ENCODE results near the gene ISM1.

The ISM1 gene

GRCh38 chr20:13307562-13308163 is 86.6 kb downstream of the ISM1 start:
- FAIRE-seq (no peak), DNase-seq (ENCODE audit: low spot score) (no peak)

- DNase-seq (ENCODE audit: low spot score) (no peak), FAIRE-seq (no peak)
These were observed 91.2 kb downstream of the ISM1 start for GRCh38 chr20:13312300-13312699.

GRCh38 chr20:13313201-13313600 is 92.1 kb downstream of the ISM1 start:
- FAIRE-seq (no peak), DNase-seq (ENCODE audit: low spot score) (no peak)

- FAIRE-seq (no peak), DNase-seq (ENCODE audit: low spot score) (no peak)
These were observed 96.4 kb downstream of the ISM1 start for GRCh38 chr20:13317439-13317838.

GRCh38 chr20:13318871-13319521 is 97.9 kb downstream of the ISM1 start:
- no peak for DNase-seq (ENCODE audit: low spot score)
- no peak for FAIRE-seq

GRCh38 chr20:13320702-13321101 is 99.6 kb downstream of the ISM1 start:
- no peak for DNase-seq (ENCODE audit: low spot score)
- FAIRE-seq = no peak

- DNase-seq (ENCODE audit: low spot score) (no peak), FAIRE-seq (no peak)
These were observed 100.3 kb downstream of the ISM1 start for GRCh38 chr20:13321416-13321815.

GRCh38 chr20:13322198-13322597 is 101.1 kb downstream of the ISM1 start:
- no peak for DNase-seq (ENCODE audit: low spot score)

GRCh38 chr20:13322621-13323020 is 101.5 kb downstream of the ISM1 start:
- DNase-seq (ENCODE audit: low spot score) (no peak), FAIRE-seq (no peak)

More at GRCh38 chr20:13322198-13322597, 101.1 kb downstream of the ISM1 start:
- FAIRE-seq = no peak

GRCh38 chr20:13325033-13325432 is 104.0 kb downstream of the ISM1 start:
- FAIRE-seq = no peak

GRCh38 chr20:13325796-13326340 is 104.8 kb downstream of the ISM1 start:
- DNase-seq (ENCODE audit: low spot score) = no peak
- FAIRE-seq = no peak

More at GRCh38 chr20:13325033-13325432, 104.0 kb downstream of the ISM1 start:
- DNase-seq (ENCODE audit: low spot score) = peak; percentile 18

GRCh38 chr20:13331536-13331935 is 110.5 kb downstream of the ISM1 start:
- DNase-seq (ENCODE audit: low spot score) = peak; percentile 25

GRCh38 chr20:13333036-13333435 is 112.0 kb downstream of the ISM1 start:
- FAIRE-seq = no peak

More at GRCh38 chr20:13331536-13331935, 110.5 kb downstream of the ISM1 start:
- FAIRE-seq = no peak

GRCh38 chr20:13333793-13334192 is 112.7 kb downstream of the ISM1 start:
- no peak for DNase-seq (ENCODE audit: low spot score)
- FAIRE-seq = no peak

More at GRCh38 chr20:13333036-13333435, 112.0 kb downstream of the ISM1 start:
- no peak for DNase-seq (ENCODE audit: low spot score)

GRCh38 chr20:13336308-13337089 is 115.4 kb downstream of the ISM1 start:
- DNase-seq (ENCODE audit: low spot score) (no peak), FAIRE-seq (no peak)

GRCh38 chr20:13337090-13337784 is 116.2 kb downstream of the ISM1 start:
- FAIRE-seq (no peak), DNase-seq (ENCODE audit: low spot score) (no peak)

- FAIRE-seq = no peak
- no peak for DNase-seq (ENCODE audit: low spot score)
These were observed 117.1 kb downstream of the ISM1 start for GRCh38 chr20:13338097-13338661.

GRCh38 chr20:13338999-13339411 is 117.9 kb downstream of the ISM1 start:
- DNase-seq (ENCODE audit: low spot score) = no peak
- FAIRE-seq = no peak

- no peak for DNase-seq (ENCODE audit: low spot score)
- FAIRE-seq = no peak
These were observed 119.0 kb downstream of the ISM1 start for GRCh38 chr20:13340088-13340487.

GRCh38 chr20:13341737-13342393 is 120.8 kb downstream of the ISM1 start:
- FAIRE-seq (no peak), DNase-seq (ENCODE audit: low spot score) (no peak)
